ENCODE data around the gene PNCK.

DNA sequence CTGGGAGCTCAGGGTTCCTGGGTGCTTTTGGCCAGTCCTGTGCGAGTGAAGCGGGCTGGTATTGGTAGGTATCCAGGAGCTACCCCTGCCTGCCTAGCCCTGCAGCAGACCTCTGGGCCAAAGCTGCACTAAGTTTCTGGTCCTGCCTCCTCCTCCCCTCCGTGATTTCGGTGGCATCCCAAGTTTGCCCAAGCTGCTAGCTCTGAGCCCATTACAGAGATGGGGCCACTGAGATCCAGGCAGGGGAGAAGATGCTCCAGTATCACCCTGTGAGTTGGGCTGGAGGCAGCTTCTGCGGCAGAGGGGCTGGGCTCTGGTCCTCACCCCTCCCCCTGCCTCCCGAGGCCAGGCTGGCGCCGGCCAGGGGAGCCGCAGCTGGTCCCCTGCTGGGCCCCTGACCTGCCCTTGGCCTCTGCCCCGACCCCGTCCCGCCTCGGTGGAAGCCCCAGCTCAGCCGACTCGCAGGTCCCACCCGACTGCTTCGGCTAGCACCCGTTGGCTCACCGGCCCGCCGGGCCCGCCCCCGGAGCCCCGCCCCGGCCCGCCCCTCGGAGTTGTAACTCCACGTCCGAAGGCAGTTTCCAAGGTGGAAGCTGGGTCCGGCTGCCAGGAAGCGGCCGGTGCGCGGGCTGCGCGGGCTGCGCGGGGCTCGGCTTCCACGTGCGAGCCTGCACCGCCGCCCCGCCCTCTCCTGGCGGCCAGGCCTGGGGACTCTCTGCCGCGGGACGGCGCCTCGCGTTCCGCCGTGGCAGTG lies 26.8 kb downstream of the PNCK start, which contains the start of gene DUSP9:
- TF ChIP-seq EZH2 (IDR thresholded peaks at IDR 0.05; ENCODE audit: borderline replicate concordance, control insufficient read depth, low read depth, low read length) (no peak), TAF1 (IDR thresholded peaks at IDR 0.05; ENCODE audit: borderline replicate concordance, low read depth, low read length) (no peak), SMC3 (IDR thresholded peaks at IDR 0.05; ENCODE audit: borderline replicate concordance, low read length) (no peak)
